HepG2 (cell line): Measurements from ENCODE around the gene KLRG1. TPM values are rescaled to one million over a fixed set of nuclear protein-coding genes. Genes with fewer than 3 reads are reported as not detected.

ENCODE experiments used
- DZIP1 ChIP-seq: sonication (generic); formaldehyde crosslinking; IDR thresholded peaks from 2 replicates; pipeline ENCODE4 v1.5.0; 2020; ENCODE audit warnings: mild to moderate bottlenecking, missing genetic modification reagents
- EEA1 ChIP-seq: sonication (generic); formaldehyde crosslinking; IDR thresholded peaks from 2 replicates; pipeline ENCODE4 v1.5.1; 2020; ENCODE audit warnings: mild to moderate bottlenecking, missing genetic modification reagents, borderline replicate concordance
- GLMP ChIP-seq: sonication (generic); formaldehyde crosslinking; IDR thresholded peaks from 2 replicates; pipeline ENCODE4 v1.9.0; 2021; ENCODE audit warnings: missing genetic modification reagents, mild to moderate bottlenecking, borderline replicate concordance
- HCFC1 ChIP-seq: fragments of 150-350 bp; IDR thresholded peaks from 2 replicates; pipeline ENCODE4 v1.6.1; 2014; ENCODE audit warnings: low read depth, low read length
- HMG20A ChIP-seq: IDR thresholded peaks from 2 replicates; pipeline ENCODE4 v1.6.1; 2016; ENCODE audit warnings: borderline replicate concordance
- RERE ChIP-seq: IDR thresholded peaks from 2 replicates; pipeline ENCODE4 v1.6.1; 2016; ENCODE audit warnings: low read depth, missing genetic modification reagents, missing compliant biosample characterization
- SOX13 ChIP-seq, 3 experiments: fragments of 450-650 bp in 1 of 3; sonication (generic) in 1 of 3; formaldehyde crosslinking in 1 of 3; IDR thresholded peaks in 2 of 3; conservative IDR thresholded peaks in 1 of 3; 2 replicates each; pipeline versions ENCODE4 v1.5.0 to v1.6.1; 2016 to 2020; ENCODE audit warnings: antibody characterized with exemption in 1 of 3, mild to moderate bottlenecking in 1 of 3, missing compliant biosample characterization in 1 of 3, missing genetic modification reagents in 1 of 3, moderate library complexity in 1 of 3
- ZHX2 ChIP-seq, 2 experiments: sonication (generic) in 1 of 2; formaldehyde crosslinking in 1 of 2; IDR thresholded peaks; 2 replicates each; pipeline versions ENCODE4 v1.6.1 to v1.9.0; 2014 to 2022; ENCODE audit warnings: antibody characterized with exemption in 1 of 2, borderline replicate concordance in 1 of 2, inconsistent platforms in 1 of 2, low read depth in 1 of 2, missing genetic modification reagents in 1 of 2
- ZNF580 ChIP-seq: IDR thresholded peaks from 2 replicates; pipeline ENCODE4 v1.6.1; 2016; ENCODE audit warnings: low read depth, borderline replicate concordance
- polyA plus RNA-seq, 8 experiments: library from polyadenylated mRNA; depleted of rRNA in 3 of 8; stranded (reverse) in 7 of 8; unstranded in 1 of 8; fragments of >200 nt; fragmentation: Illumina TruSeq in 4 of 8; extraction: Trizol in 4 of 8; gene quantifications; 2 replicates each; pipeline versions ENCODE4 v1.2.1 to v1.2.3, GENCODE V29; 2011 to 2016; ENCODE audit warnings: low read depth in 4 of 8, missing spikeins in 1 of 8, mixed read lengths in 1 of 8; ENCODE audit not compliant: insufficient read depth in 1 of 8
- total RNA-seq, 5 experiments: library from RNA; depleted of rRNA; stranded (reverse); fragments of >200 nt; fragmentation: Illumina TruSeq; extraction: Trizol; gene quantifications; 2 replicates each; pipeline ENCODE4 v1.2.3, GENCODE V29; 2016; ENCODE audit warnings: low read depth in 1 of 5

The KLRG1 gene
- total and polyA plus RNA-seq, 2 of the 13 experiments (the other 11 are each of a cell fraction or from before 2014, with no cell fraction given), result 1.2 to 1.7 TPM

- peak; percentile 39; the same call in 1 of the 2 replicates for TF ChIP-seq RERE (CRISPR knock-in tag)
- no peak for TF ChIP-seq ZHX2 (IDR thresholded peaks at IDR 0.05; ENCODE audit: low read depth)
- peak; percentile 87 for TF ChIP-seq ZHX2 (CRISPR knock-in tag; IDR thresholded peaks at IDR 0.05; ENCODE audit: borderline replicate concordance)
- TF ChIP-seq SOX13 (IDR thresholded peaks at IDR 0.05), result no peak
- TF ChIP-seq SOX13 (CRISPR knock-in tag; conservative IDR thresholded peaks at IDR 0.05 in 1 of 2, IDR thresholded peaks at IDR 0.05 in 1 of 2), result no peak; a peak in 2 of 4 replicates
- TF ChIP-seq HCFC1, result peak; percentile 92
- TF ChIP-seq ZNF580, result peak; percentile 86
- no peak; the same call in 1 of the 2 replicates for TF ChIP-seq EEA1 (CRISPR knock-in tag)
- TF ChIP-seq GLMP (CRISPR knock-in tag), result no peak
- TF ChIP-seq DZIP1 (CRISPR knock-in tag), result 0 out of 2 replicates have a peak, but pooled peaks have one; percentile 22
- TF ChIP-seq HMG20A, result no peak
Measured at GRCh38 chr12:8949342-8950220, 39.8 kb upstream of the KLRG1 start, which contains the start of gene M6PR (continued).
